BE2C (cell line): ENCODE results near the gene COL5A1.

Source experiments
- DNase-seq: peaks from one replicate; pipeline ENCODE4 v3.0.0-alpha.2; 2020
- H3K27me3 ChIP-seq: fragments of 250-450 bp; sonication (Bioruptor Pico); 2 replicates; pipeline ENCODE4 v1.5.1; 2020; ENCODE audit warnings: mild to moderate bottlenecking
- H3K36me3 ChIP-seq: fragments of 250-450 bp; sonication (Bioruptor Pico); 2 replicates; pipeline ENCODE4 v1.5.1; 2020; ENCODE audit warnings: mild to moderate bottlenecking
- H3K4me1 ChIP-seq: fragments of 250-450 bp; sonication (Bioruptor Pico); 2 replicates; pipeline ENCODE4 v1.5.1; 2020
- H3K4me3 ChIP-seq: 2 replicates; pipeline ENCODE4 v1.5.1; 2011; ENCODE audit warnings: low read depth, low read length
- H3K9me3 ChIP-seq: fragments of 250-450 bp; sonication (Bioruptor Pico); 2 replicates; pipeline ENCODE4 v1.5.1; 2020
- TF ChIP-seq, protein P1 (sequence below): IDR thresholded peaks from 2 replicates; pipeline ENCODE4 v1.5.1; 2012; ENCODE audit warnings: mild to moderate bottlenecking, low read depth, low read length

Gene COL5A1

DNA sequence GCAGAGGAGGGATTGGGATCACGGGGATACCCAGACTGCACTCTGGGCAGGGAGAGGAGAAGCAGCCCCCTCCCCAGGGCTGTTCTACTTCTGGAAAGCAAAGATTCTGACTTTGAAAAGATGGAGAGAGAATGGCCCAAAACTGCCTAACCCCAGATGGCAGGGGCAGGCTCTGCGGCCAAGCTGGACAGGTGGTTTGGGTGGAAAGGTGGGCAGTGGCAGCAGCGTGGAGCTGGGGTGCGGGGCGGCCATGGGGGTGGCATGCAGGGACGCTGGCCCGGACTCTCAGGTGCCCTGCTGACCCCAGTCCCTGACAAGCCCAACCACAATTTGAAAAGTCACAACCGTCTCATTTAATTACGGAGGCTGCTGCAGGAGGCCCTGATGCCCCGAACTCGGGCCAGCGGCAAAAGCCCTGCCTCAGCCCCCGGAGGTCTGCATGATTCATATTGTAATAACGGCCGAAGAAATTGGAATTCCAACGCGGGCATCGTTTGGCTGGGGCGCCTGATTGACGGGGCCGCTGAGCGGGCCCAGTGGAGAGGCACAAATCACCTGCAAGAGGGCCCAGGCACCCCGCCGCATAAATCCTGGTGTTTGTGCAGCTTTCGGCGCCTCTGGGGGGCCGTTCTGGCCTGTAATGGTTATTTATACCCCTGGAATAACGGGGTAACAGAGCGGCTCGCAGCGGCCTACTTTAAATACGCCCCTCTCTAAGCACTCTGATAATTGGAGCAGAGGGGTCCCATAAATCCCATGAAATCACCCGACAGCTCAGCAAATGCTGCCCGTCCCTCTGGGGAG, 197.2 kb downstream of the COL5A1 start:
- DNase-seq: no peak
- Histone ChIP-seq H3K9me3 (no peaks in the 10 kb centered on the region), H3K27me3 (no peaks in the 10 kb centered on the region), H3K36me3 (no peaks in the 10 kb centered on the region), H3K4me1 (no peaks in the 10 kb centered on the region), H3K4me3 (no peak overlapping the region)
- TF ChIP-seq, protein P1, sequence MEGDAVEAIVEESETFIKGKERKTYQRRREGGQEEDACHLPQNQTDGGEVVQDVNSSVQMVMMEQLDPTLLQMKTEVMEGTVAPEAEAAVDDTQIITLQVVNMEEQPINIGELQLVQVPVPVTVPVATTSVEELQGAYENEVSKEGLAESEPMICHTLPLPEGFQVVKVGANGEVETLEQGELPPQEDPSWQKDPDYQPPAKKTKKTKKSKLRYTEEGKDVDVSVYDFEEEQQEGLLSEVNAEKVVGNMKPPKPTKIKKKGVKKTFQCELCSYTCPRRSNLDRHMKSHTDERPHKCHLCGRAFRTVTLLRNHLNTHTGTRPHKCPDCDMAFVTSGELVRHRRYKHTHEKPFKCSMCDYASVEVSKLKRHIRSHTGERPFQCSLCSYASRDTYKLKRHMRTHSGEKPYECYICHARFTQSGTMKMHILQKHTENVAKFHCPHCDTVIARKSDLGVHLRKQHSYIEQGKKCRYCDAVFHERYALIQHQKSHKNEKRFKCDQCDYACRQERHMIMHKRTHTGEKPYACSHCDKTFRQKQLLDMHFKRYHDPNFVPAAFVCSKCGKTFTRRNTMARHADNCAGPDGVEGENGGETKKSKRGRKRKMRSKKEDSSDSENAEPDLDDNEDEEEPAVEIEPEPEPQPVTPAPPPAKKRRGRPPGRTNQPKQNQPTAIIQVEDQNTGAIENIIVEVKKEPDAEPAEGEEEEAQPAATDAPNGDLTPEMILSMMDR: no peak

DNA sequence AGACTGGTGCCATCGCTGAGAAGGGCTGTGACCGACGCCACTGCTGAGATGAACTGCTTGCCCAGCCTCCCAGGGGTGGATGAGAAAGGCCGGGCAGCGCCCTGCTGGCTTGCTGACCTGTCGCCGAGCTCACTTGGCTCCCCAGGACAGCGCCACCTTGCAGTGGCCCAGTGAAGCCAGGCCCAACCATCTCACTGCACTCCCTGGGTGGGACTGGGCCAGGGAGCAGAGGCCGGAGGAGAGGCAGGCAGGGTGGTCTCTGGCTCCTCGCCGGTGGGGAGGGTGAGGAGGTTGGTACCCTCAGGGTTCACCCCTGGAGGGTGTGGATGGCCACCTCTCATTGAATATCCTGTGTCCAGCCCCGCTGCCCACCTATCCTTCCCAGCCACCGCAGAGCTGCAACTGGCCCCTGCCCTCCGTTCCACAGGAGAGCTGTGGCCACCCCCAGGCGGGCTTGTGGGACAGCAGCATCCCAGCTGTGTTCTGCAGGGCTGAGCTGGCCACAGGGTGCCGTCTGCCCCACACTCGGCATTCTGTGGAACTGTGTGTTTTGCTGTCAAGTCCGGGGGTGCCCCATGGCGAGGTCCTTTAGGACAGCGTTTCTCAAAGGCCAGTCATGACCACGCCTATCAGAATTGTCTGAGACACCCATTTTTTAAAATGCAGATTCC, 198.0 kb downstream of the COL5A1 start:
- Histone ChIP-seq H3K27me3 (no peaks in the 10 kb centered on the region), H3K4me3 (no peak overlapping the region), H3K4me1 (no peaks in the 10 kb centered on the region), H3K9me3 (no peaks in the 10 kb centered on the region), H3K36me3 (no peaks in the 10 kb centered on the region)
- TF ChIP-seq, protein P1: peak; percentile 25
- DNase-seq: no peak

GRCh38 chr9:134840511-134840910, 198.9 kb downstream of the COL5A1 start:
- Histone ChIP-seq H3K9me3 (no peaks in the 10 kb centered on the region), H3K4me3 (no peak overlapping the region), H3K27me3 (no peaks in the 10 kb centered on the region), H3K36me3 (no peaks in the 10 kb centered on the region), H3K4me1 (no peaks in the 10 kb centered on the region)
- TF ChIP-seq, protein P1: no peak
- no peak for DNase-seq

- Histone ChIP-seq H3K9me3 (no peaks in the 10 kb centered on the region), H3K4me3 (no peak overlapping the region), H3K36me3 (no peaks in the 10 kb centered on the region), H3K27me3 (no peaks in the 10 kb centered on the region), H3K4me1 (no peaks in the 10 kb centered on the region)
- DNase-seq: no peak
- TF ChIP-seq, protein P1: no peak
These were observed 199.7 kb downstream of the COL5A1 start for GRCh38 chr9:134841180-134841904.

DNA sequence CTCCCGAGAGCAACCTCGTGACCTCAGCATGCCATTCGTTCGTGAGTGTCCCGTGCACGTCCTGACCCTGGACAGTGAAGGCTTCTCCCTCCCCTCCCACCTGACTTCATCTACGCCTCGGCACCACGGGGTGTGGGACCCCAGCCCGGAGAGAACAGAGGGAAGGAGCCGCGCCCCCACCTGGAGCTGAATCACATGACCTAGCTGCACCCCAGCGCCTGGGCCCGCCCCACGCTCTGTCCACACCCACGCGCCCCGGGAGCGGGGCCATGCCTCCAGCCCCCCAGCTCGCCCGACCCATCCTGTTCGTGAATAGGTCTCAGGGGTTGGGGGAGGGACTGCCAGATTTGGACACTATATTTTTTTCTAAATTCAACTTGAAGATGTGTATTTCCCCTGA, 200.7 kb downstream of the COL5A1 start:
- TF ChIP-seq, protein P1: no peak
- Histone ChIP-seq H3K4me3 (no peak overlapping the region), H3K9me3 (no peaks in the 10 kb centered on the region), H3K4me1 (no peaks in the 10 kb centered on the region), H3K27me3 (no peaks in the 10 kb centered on the region), H3K36me3 (no peaks in the 10 kb centered on the region)
- no peak for DNase-seq
